GM13976 (cell line): ENCODE results near the gene SAAL1.

Source experiments
- DNase-seq: peaks from one replicate; pipeline ENCODE4 v3.0.0; 2012; ENCODE audit warnings: low spot score
- CTCF ChIP-seq: IDR thresholded peaks from 2 replicates; pipeline ENCODE4 v1.5.1; 2012; ENCODE audit warnings: borderline replicate concordance, mild to moderate bottlenecking; ENCODE audit not compliant: insufficient read depth; ENCODE audit errors: extremely low read depth, missing control alignments, control extremely low read depth
- in situ Hi-C: fragments of 300-500 bp; cut with MboI; formaldehyde crosslinking; loops from one replicate; pipeline ENCODE4 v1.12.0; 2022; ENCODE audit warnings: low sequenced_read_pairs, mixed read lengths, inconsistent platforms; ENCODE audit not compliant: unreplicated experiment

SAAL1 gene

GRCh38 chr11:18061351-18061750, 44.5 kb downstream of the SAAL1 start:
- TF ChIP-seq CTCF: no peak
- in situ Hi-C loops: no loop called here

GRCh38 chr11:18056561-18057181, 49.2 kb downstream of the SAAL1 start:
- in situ Hi-C loops: no loop called here
- TF ChIP-seq CTCF: no peak
- no peak for DNase-seq

More at GRCh38 chr11:18061351-18061750, 44.5 kb downstream of the SAAL1 start:
- no peak for DNase-seq

- DNase-seq: no peak
- in situ Hi-C loops: no loop called here
- no peak for TF ChIP-seq CTCF
Observed at GRCh38 chr11:18054511-18055103, 51.3 kb downstream of the SAAL1 start.

GRCh38 chr11:18050848-18051247, 55.0 kb downstream of the SAAL1 start:
- DNase-seq: no peak
- in situ Hi-C loops: no loop called here
- TF ChIP-seq CTCF: no peak

GRCh38 chr11:18046116-18046777, 59.6 kb downstream of the SAAL1 start, which contains the start of gene TPH1:
TSS of gene TPH1 (minus strand) at chr11:18046269. CDS start at chr11:18040762, 5,507 bp downstream.
- no peak for TF ChIP-seq CTCF
- in situ Hi-C loops: no loop called here
- DNase-seq: peak; percentile 19

- no peak for DNase-seq
- TF ChIP-seq CTCF: no peak
- in situ Hi-C loops: no loop called here
Observed at GRCh38 chr11:18036456-18036855, 69.4 kb downstream of the SAAL1 start.
